ENCODE measurements around the gene UNK.

UNK gene

DNA sequence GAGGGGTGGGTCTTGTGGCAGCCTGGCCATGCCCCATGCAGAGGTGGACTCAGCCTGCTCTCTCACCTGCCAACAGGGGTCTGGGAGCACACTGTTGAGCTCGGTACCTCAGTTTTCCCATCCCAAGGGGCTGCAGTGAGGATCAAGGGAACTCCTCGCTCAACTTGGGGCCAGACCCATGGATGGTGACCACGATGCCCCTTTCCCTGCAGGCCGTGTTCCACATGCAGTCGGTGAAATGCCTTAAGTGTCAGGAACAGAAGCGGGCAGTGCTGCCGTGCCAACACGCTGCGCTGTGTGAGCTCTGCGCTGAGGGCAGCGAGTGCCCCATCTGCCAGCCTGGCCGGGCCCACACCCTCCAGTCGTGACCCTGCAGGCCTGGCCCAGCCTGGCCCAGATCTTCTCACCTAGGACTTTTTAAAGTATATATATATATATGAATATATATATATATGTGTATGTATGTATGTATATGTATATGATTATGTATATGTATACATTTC, 39.5 kb downstream of the UNK start:
- no peak for DNase-seq

DNA sequence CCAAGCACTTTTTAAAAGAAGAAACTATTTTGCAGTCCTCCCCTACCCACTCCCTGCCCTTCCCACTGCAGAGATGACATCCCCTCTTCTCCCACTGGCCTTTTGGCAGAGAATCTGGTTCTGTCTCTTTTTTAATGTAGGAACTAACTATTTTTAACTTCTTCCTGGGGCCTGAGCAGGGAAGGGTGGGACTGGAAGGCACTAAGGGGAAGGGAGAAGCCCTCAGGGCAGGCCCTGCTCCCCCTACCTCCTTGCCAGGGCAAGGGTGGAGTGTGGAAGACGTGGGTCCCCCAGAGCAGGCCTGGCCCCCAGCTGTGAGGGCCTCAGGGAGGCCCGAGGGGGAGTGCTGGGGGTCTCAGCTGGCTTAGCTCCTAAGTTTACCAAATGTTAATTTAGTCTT, 40.1 kb downstream of the UNK start:
- DNase-seq = no peak

DNA sequence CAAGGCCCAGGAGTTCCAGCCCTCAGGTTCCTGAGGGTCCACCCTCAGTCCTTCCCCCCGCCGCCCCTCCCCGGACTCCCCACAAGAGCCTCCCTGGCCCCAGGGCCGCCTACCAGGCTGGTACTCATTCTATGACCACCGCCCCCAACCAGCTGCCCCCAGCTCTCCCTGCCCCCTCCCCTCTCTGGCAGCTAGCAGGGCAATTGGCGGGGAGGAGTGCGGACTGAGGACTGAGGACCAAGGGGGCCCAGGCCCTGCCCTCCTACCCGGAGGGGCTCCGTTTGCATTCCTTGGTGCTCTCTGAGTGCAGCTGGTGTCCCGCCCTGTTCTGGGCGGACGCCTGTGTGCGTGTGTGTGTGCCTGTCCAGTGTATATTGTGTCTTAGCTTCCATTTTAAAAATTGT, 40.5 kb downstream of the UNK start:
- DNase-seq = no peak

DNA sequence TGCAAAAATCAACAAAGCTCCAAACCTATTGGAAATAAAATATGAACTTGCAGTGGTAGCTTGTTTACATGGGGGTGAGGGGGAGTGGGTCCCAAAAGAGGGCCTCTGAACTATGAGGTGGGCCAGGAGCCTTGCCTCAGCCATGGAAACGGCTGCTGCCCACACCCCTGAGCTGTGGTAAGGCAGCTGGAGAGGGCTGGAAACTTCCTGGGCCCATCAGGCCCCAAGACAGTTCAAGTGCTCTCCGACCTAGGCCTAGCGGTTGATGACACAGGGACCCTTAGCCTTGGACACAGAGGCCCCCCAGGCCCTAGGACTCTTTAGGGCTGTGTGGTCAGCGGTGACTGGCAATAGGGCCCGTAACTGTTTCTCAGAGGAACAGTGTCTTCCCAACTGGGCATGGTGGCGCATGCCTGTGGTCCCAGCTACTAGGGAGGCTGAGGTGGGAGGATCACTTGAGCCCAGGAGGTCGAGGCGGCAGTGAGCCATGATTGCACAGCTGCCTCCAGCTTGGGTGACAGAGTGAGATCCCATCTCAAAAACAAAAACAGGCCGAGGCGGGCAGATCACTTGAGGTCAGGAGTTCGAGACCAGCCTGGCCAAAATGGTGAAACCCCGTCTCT, 41.3 kb downstream of the UNK start:
- DNase-seq = no peak

- DNase-seq = no peak
Observed at GRCh38 chr17:75826561-75827307, 42.1 kb downstream of the UNK start.

- peak; percentile 66 for DNase-seq
Observed at GRCh38 chr17:75827308-75828075, 42.9 kb downstream of the UNK start.

GRCh38 chr17:75828076-75828400, 43.4 kb downstream of the UNK start:
- DNase-seq = no peak

GRCh38 chr17:75828741-75829140, 44.1 kb downstream of the UNK start:
- DNase-seq = no peak

GRCh38 chr17:75829747-75830146, 45.1 kb downstream of the UNK start:
- DNase-seq = no peak

DNA sequence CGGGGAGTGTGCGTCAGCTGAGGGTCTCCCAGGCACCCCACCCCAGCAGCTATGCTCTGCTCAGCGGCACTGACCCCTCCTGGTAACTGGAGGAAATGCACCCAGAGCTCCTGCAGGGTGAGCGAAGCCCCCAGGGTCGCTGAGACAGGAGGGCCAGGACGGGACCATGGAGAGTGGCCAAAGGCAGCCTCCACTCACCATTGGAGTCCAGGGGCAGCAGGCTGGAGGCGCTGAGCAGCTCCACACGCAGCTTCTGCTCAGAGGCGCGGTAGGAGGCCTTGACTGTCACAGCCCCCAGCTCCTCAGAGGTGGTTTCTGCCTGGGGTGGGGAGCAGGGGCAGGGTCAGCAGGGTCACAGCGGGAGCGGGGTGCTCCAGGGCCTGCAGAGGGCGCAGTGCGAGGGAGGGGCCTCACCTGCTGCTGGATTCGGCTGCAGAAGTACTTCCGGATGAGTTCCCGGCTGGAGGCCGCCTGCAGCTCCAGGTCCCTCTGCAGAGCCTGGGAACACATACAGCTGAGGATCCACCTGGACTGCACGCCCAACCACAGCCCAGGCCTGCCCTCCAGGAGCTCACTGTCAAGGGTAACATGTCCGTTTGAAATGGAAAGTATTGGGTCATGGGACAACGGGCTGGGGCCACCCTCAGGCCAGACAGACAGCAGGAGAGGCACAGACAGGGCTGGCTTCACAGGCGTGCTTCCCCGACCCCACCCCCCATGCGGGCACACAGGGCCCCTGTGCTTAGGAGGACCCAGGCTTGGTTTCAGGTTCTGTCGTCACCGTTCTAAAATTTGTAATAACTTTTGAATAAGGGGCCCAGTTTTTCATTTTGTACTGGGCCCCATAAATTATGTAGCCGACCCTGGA, 45.8 kb downstream of the UNK start:
- peak; percentile 39 for DNase-seq

- no peak for DNase-seq
Observed at GRCh38 chr17:75831032-75831571, 46.5 kb downstream of the UNK start.

DNA sequence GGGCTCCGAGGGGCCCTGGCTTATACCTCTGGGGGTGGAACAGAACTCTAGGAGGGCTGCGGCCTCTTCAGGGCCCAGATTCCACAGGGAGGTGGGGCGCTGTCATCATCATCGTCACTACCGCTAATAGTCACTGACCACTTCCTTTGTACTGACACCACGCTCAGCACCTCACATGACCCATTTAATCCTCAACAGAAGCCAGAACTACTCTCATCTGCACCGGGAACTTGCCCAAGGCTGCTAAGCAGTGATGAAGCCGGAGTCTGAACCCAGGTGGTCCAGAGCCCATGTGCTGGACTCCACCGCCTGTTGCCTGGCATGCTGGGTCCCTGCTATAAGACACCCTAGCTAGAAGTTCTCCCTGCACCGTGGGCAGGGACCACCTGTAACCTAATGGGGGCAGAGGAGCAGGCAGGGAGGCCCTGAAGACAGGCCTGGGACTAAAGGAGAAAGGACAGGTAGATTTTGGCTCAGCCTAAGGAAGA, 47.6 kb downstream of the UNK start:
- DNase-seq = peak; percentile 59

GRCh38 chr17:75832652-75833400, 48.2 kb downstream of the UNK start:
- peak; percentile 45 for DNase-seq

DNA sequence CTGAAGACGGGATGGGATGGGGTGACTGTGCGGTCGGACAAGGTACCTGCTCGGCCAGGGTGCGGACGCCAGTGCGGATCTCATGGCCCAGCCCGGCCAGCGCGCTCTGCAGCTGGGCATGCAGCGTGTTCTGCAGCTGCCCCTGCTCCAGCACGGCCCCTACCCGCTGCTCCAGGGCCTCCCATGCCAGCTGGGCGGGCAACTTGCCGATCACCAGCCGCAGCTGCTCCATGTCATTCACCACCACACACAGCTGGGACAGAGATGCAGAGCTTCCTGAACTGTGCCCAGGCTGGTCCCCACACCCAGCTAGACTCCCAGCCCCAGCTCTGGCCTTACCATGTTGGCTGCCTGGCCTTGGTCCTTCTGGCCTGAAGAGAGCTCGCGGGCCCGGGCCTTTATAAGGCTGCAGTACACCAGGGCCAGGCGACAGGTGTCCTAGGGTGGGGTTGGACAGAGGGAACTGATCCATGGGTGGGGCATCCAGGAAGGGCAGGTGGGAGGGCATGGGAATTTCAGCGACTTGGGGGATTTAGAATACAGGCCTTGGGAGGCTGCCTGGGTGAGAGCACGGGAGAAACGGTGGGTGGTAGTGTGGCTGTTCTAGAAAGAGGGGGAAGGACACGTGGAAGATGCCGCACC, 49.8 kb downstream of the UNK start:
- DNase-seq = no peak

DNA sequence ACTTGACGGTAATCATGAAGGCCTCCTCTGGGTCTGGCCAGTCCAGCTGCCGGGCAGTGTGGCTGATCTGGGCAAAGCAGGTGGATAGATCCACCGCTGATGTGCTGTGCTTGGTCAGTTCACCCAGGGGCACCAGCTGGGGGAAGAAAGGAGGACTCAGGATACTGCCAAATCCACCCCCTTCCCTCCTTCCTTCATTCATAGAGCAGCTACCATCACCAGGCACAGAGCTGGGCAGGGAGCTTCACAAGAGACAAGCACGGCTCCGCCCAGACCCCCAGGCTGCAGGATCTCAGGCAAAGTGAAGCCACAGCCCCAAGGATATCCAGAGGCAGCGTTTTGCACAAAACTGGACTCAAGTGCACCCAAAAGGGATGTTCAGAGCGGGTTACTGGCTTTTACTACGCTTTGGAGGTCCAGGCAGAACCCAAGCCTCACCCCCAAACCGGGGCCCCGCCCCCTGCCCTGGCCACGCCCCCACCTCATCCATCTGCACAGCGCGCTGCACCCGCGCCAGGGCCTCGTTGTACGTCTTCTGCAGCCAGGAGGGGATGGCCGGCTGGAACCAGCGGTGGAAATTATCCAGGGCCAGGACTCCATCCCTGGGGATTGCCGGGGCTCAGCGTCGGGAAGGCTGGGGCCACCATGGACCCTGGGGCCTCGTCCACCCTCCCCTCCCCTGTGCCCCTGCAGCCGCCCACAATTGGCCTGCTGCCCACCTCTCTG, 50.5 kb downstream of the UNK start:
- DNase-seq = no peak

DNA sequence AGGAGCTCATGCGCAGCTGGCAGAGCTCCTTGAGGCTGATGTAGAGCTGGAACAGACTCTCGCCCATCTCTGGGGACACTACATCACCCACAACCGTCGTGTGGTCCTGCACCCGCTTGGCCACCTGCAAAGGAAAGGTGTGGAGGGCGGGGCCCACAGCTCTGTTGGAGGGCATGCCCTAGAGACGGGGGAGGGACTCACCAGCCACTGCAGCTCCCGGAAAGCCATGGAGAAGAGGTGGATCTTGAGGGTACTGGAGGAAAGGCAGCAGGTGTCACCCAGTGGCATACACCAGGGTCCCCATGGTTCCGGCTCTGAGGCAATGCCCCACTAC, 51.0 kb downstream of the UNK start:
- DNase-seq = no peak

GRCh38 chr17:75836605-75837004, 52.0 kb downstream of the UNK start:
- no peak for DNase-seq

DNA sequence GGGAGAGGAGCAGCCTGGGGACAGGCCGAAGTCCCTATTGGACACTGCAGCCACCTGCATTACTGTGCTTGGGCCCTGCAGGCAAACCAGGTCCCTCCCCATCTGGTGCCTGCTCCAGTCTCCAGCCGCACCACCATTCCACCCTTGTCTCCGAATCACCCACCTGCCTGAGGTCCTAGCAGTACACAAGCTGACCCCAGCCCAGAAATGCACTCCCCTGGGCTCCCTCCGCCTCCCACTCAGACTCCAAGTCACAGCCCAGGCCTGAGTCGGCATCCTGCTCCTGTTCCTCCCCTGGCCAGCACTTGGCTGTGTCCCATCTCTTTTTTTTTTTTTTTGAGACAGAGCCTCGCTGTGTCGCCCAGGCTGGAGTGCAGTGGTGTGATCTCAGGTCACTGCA, 53.3 kb downstream of the UNK start:
- no peak for DNase-seq

- DNase-seq = no peak
Observed at GRCh38 chr17:75838410-75838809, 53.8 kb downstream of the UNK start.

DNA sequence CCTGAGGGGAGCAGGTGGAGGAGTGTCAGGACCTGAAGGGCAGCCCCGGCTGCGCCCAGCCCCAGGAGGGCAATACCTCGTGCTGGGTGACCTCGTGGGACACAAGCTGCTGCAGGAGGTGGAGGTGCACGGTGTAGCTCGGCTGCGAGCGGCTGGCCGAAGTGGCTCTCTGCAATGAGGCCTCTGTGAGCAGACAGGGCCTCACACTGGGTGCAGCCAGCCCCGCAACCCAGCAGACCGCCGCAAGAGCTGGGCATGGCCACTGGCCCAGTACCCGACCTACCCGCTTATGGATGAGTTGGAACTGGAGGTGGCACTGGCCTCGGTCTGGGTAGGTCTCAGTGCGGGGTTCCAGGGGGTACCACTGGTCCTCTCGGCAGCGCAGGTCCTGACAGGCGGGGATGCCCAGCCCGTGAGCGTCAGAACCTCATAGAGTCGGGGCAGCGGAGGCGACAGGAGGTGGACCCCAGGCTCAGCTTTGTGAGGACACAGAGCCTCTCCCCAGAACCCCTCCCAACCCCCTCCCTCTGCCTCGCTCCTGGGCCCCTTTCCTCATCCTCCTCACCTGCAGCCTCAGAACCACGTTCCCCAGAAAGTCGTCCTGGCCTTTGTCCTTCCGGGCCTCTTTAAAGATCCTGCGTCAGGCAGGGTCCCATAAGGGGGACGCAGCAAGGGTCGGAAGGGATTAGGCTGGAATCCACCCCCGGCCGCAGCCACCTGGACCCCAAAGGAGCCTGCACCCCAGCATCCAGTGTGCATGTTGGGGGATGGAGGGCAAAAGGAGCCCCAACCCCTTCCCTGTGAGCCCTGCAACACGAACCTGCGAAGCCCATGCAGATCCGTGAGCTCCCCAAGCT, 55.6 kb downstream of the UNK start:
- DNase-seq = no peak
